Adrenal gland (tissue), 12 donors: ENCODE measurements around the gene HEXIM1. TPM values are rescaled to one million over a fixed set of nuclear protein-coding genes. Genes with fewer than 3 reads are reported as not detected.

Source experiments
- DNase-seq, 7 donors: peaks; one replicate each; pipeline ENCODE4 v3.0.0-alpha.2; 2019 to 2020
- H3K27ac ChIP-seq, 5 donors: fragments of 200-600 bp; sonication (generic) in 4 of 5; 1 replicate in 3 of 5; 2 replicates in 2 of 5; pipeline versions ENCODE4 v1.5.1 to v1.8.0; 2016 to 2020; ENCODE audit warnings: mild to moderate bottlenecking in 1 of 5
- H3K27me3 ChIP-seq: fragments of 200-600 bp; 2 replicates; pipeline ENCODE4 v1.8.0; 2021
- H3K36me3 ChIP-seq, 2 donors: fragments of 200-600 bp; replicated peaks in 1 of 2; 1 replicate in 1 of 2; 2 replicates in 1 of 2; pipeline versions ENCODE4 v1.5.1 to v1.8.0; 2018 to 2022
- H3K4me1 ChIP-seq, 2 donors: fragments of 200-600 bp; replicated peaks in 1 of 2; 1 replicate in 1 of 2; 2 replicates in 1 of 2; pipeline versions ENCODE4 v1.5.1 to v1.8.0; 2018 to 2021
- H3K4me3 ChIP-seq, 4 donors: fragments of 200-600 bp; sonication (generic) in 3 of 4; one replicate each; pipeline ENCODE4 v1.5.1; 2016 to 2018
- H3K9me3 ChIP-seq, 3 donors: fragments of 200-600 bp; sonication (generic) in 1 of 3; replicated peaks in 1 of 3; 1 replicate in 2 of 3; 2 replicates in 1 of 3; pipeline versions ENCODE4 v1.5.1 to v1.8.0; 2016 to 2021
- CTCF ChIP-seq, 6 experiments: fragments of 450-650 bp in 4 of 6; fragments of 200-600 bp in 2 of 6; sonication (generic) in 1 of 6; IDR thresholded peaks; 1 replicate in 5 of 6; 2 replicates in 1 of 6; pipeline versions ENCODE4 v1.5.1 to v1.8.0; 2016 to 2021; ENCODE audit warnings: antibody characterized with exemption in 6 of 6, mild to moderate bottlenecking in 2 of 6, moderate library complexity in 1 of 6
- POLR2A ChIP-seq, 2 donors: fragments of 450-650 bp; IDR thresholded peaks; one replicate each; pipeline ENCODE4 v1.6.1; 2017; ENCODE audit warnings: antibody characterized with exemption in 2 of 2, mild to moderate bottlenecking in 2 of 2, moderate library complexity in 1 of 2
- WGBS, 4 donors: extraction: QIAGEN DNeasy Blood & Tissue Kit in 2 of 4; methylation state at CpG; one replicate each; pipeline versions ENCODE4 v1.1.5 to v1.1.7; 2013 to 2017; 5-methylcytosine and 5-hydroxymethylcytosine counted together
- intact Hi-C, 2 donors: fragments of 100-400 bp; cut with DNase I; formaldehyde crosslinking; loops; one replicate each; pipeline versions ENCODE4 v1.14.1 to v1.15.0; 2022 to 2023
- polyA plus RNA-seq, 3 donors: library from polyadenylated mRNA; stranded (reverse); fragments of 200-250 nt in 2 of 3; fragments of 350-450 nt in 1 of 3; fragmentation: Illumina TruSeq in 1 of 3; extraction: RNeasy Lipid Tissue Mini Kit (QIAGEN cat#74804) in 1 of 3; gene quantifications; one replicate each; pipeline ENCODE4 v1.2.3, GENCODE V29; 2013 to 2014
- total RNA-seq, 9 donors: library from RNA; depleted of rRNA in 4 of 9; stranded (reverse); fragments of >200 nt in 4 of 9; fragments of 120-200 nt in 1 of 9; fragmentation: NEBNext Ultra II Directional in 1 of 9; extraction: Animal tissue kit (Norgen Biotek cat#: 25700) in 1 of 9; gene quantifications; one replicate each; pipeline versions ENCODE4 v1.1.0 to v1.2.4, GENCODE V29; 2013 to 2023
- donor health status: healthy with polysubstance abuse.
- donor health status: Bipolar disorder and iron deficiency.
- donor health status: DM: yes; HTN: yes; CAD: no.
- donor health status: DM: no; HTN: no; CAD: no.
- donor health status: DM: no; HTN: no; CAD: no.
- donor health status: DM: yes; HTN: yes; CAD: no.

Gene HEXIM1
- total and polyA plus RNA-seq, 12 donors = 19.4 to 159 (median 30.9) TPM

GRCh38 chr17:45146592-45146889 is 1.7 kb upstream of the HEXIM1 start:
- WGBS, 4 donors = 40 to 55% (median 48%) methylated on average over 4 of the region's 4 CpGs
- intact Hi-C loops = no loop called here
- Histone ChIP-seq H3K27ac (peak overlapping the region; percentile 86 to 99 (median 96)), H3K36me3 (no peaks in the 10 kb centered on the region), H3K4me1 (peaks cover 35 to 42% of the 10 kb centered on the region in 2 donors), H3K4me3 (peak overlapping the region in 1 of 4 donors; percentile 60), H3K9me3 (no peaks in the 10 kb centered on the region), H3K27me3 (no peaks in the 10 kb centered on the region)
- no peak for DNase-seq
- TF ChIP-seq CTCF (IDR thresholded peaks at IDR 0.05) (no peak), POLR2A (IDR thresholded peaks at IDR 0.05) (no peak)

DNA sequence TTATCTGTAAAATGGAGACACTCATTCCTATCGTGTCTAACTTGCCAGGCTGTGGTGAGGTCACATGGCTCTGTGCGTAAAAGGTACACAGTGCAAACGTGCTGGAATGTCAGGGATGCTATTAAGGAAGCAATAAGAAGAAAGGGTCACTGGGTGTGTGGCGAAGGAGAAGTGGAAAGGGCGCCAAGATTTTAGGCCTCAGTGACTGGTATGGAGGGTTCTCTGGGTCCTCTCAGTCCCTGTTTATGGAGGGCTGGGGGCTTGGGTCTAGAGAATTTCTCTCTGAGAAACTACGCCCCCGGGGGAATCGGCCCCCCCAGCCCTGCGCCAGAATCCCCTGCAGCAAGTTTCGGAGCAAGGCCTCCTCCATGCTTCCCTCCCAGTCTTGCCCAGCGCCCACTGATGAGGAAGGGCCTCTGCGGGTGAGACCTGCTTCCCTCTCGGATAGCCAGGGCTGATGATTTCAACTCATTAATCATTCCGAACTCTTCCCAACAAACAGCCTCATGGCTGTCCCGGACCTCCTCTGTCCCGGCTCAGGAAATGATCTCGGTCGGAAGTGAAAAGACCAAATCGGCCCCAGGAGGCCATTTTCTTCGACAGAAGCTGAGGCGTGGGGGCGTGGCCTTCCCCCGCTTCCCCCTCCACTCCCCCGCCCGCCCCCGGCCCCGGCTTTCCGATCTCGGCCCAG is 1.2 kb upstream of the HEXIM1 start:
- Histone ChIP-seq H3K9me3 (no peaks in the 10 kb centered on the region), H3K27ac (peak overlapping the region; percentile 86 to 99 (median 96)), H3K4me3 (peak overlapping the region in 3 of 4 donors; percentile 26 to 63 (median 60)), H3K4me1 (peaks cover 40 to 47% of the 10 kb centered on the region in 2 donors), H3K27me3 (no peaks in the 10 kb centered on the region), H3K36me3 (no peaks in the 10 kb centered on the region)
- WGBS, 4 donors = 5 to 11% (median 6%) methylated on average over 9 to 29 of the region's 29 CpGs
- intact Hi-C loops = no loop called here
- TF ChIP-seq POLR2A (IDR thresholded peaks at IDR 0.05) (peak in 1 of 2 donors; percentile 67), CTCF (IDR thresholded peaks at IDR 0.05) (no peak)
- peak; percentile 72 to 92 (median 90) for DNase-seq

DNA sequence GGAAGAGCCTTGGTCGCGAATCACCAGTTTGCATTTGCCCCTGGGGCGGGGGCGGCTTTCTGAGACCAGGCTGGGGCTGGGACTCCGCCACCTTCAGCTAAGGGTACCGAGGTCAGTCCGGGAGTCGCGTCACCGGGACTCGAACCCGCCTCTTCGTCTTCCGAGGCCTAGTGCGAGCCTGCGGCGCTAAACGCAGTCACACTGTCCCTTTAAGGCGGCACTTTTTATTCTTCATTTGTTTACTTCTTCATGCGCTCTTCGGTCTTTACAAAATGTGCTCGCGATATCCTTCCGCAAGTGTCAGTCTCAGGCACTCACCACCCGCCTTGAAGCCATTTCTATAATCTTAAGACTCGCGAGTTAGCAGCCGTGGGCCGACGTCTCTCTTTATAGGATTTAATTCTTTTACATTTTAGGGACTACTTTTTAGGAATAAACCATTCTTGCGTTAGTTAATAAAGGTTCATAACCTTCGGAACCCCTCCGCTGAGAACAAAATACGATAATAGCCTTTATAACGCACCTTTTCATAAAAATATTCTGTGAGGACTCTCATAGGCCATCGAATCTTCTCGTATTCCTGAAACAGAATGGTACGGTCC is 593 bp upstream of the HEXIM1 start:
- H3K4me1 ChIP-seq = peaks cover 41 to 54% of the 10 kb centered on the region in 2 donors
- intact Hi-C loops = no loop called here
- peak; percentile 21 to 53 for TF ChIP-seq POLR2A (IDR thresholded peaks at IDR 0.05)
- no peak for TF ChIP-seq CTCF (IDR thresholded peaks at IDR 0.05)

GRCh38 chr17:45149037-45149668 is 878 bp downstream of the HEXIM1 start:
- WGBS, 4 donors = 0 to 2% (median 0%) methylated on average over 8 to 32 of the region's 32 CpGs
- peak; percentile 67 to 71 for TF ChIP-seq POLR2A (IDR thresholded peaks at IDR 0.05)
- peak; percentile 59 to 86 (median 80) for TF ChIP-seq CTCF (IDR thresholded peaks at IDR 0.05)

More for the DNA sequence above, 593 bp upstream of the HEXIM1 start:
- H3K27me3 ChIP-seq = no peaks in the 10 kb centered on the region
- H3K9me3 ChIP-seq = no peaks in the 10 kb centered on the region
- H3K27ac ChIP-seq = peak overlapping the region; percentile 86 to 99 (median 96)
- DNase-seq = peak; percentile 83 to 91 (median 84)
- no peaks in the 10 kb centered on the region for H3K36me3 ChIP-seq
- WGBS, 4 donors = 0% methylated on average over 33 to 38 of the region's 38 CpGs
- peak overlapping the region in 3 of 4 donors; percentile 26 to 63 (median 60) for H3K4me3 ChIP-seq

More at GRCh38 chr17:45149037-45149668, 878 bp downstream of the HEXIM1 start:
- H3K36me3 ChIP-seq = no peaks in the 10 kb centered on the region
- H3K4me3 ChIP-seq = peak overlapping the region; percentile 69 to 97 (median 86)
- no peaks in the 10 kb centered on the region for H3K9me3 ChIP-seq
- DNase-seq = peak; percentile 87 to 93 (median 91)
- H3K27ac ChIP-seq = peak overlapping the region; percentile 86 to 99 (median 95)
- intact Hi-C loops = no loop called here
- peaks cover 35 to 46% of the 10 kb centered on the region in 2 donors for H3K4me1 ChIP-seq
- H3K27me3 ChIP-seq = no peaks in the 10 kb centered on the region
